K562 (cell line): ENCODE results near the gene TMEM222. TPM values are rescaled to one million over a fixed set of nuclear protein-coding genes. Genes with fewer than 3 reads are reported as not detected.

ENCODE experiments used
- AFF1 ChIP-seq, 2 experiments: fragments of 450-650 bp; IDR thresholded peaks; 2 replicates each; pipeline ENCODE4 v1.6.1; 2018; ENCODE audit warnings: mild to moderate bottlenecking in 2 of 2, low read depth in 1 of 2; ENCODE audit not compliant: partially characterized antibody in 2 of 2
- ATF1 ChIP-seq, 2 experiments: fragments of 450-650 bp in 1 of 2; IDR thresholded peaks; 2 replicates each; pipeline ENCODE4 v1.6.1; 2016; ENCODE audit warnings: missing compliant biosample characterization in 1 of 2, missing genetic modification characterization in 1 of 2
- BCL6 ChIP-seq: fragments of 250-450 bp; sonication (Bioruptor Pico); IDR thresholded peaks from 2 replicates; pipeline ENCODE4 v1.4.0; 2020
- CHD7 ChIP-seq: fragments of 200-600 bp; sonication (generic); IDR thresholded peaks from one replicate; pipeline ENCODE4 v1.6.1; 2012; ENCODE audit warnings: mild to moderate bottlenecking, low read depth, low read length, inconsistent platforms
- EHMT2 ChIP-seq: fragments of 450-650 bp; IDR thresholded peaks from 2 replicates; pipeline ENCODE4 v1.6.1; 2018; ENCODE audit warnings: antibody characterized with exemption
- HDAC2 ChIP-seq: fragments of 450-650 bp; IDR thresholded peaks from 2 replicates; pipeline ENCODE4 v1.6.1; 2016; ENCODE audit warnings: mild to moderate bottlenecking
- HEY1 ChIP-seq: fragments of 250-450 bp; sonication (Bioruptor Pico); IDR thresholded peaks from 2 replicates; pipeline ENCODE4 v1.5.0; 2020; ENCODE audit warnings: mild to moderate bottlenecking, moderate library complexity, borderline replicate concordance
- NONO ChIP-seq, 2 experiments: fragments of 200-400 bp in 1 of 2; fragments of 450-650 bp in 1 of 2; formaldehyde crosslinking in 1 of 2; IDR thresholded peaks; 2 replicates each; pipeline ENCODE4 v1.6.1; 2017; ENCODE audit warnings: low read depth in 2 of 2, mild to moderate bottlenecking in 2 of 2, moderate library complexity in 2 of 2, low read length in 1 of 2
- ZBTB12 ChIP-seq: fragments of 250-450 bp; sonication (Bioruptor Pico); IDR thresholded peaks from 2 replicates; pipeline ENCODE4 v1.4.0; 2020
- ZNF239 ChIP-seq: fragments of 250-450 bp; sonication (Bioruptor Pico); IDR thresholded peaks from 2 replicates; pipeline ENCODE4 v1.4.0; 2020; ENCODE audit warnings: mild to moderate bottlenecking
- polyA plus RNA-seq, 8 experiments: library from polyadenylated mRNA; depleted of rRNA in 4 of 8; stranded (reverse) in 5 of 8; unstranded in 3 of 8; fragments of >200 nt; fragmentation: Nextera tagmentation in 2 of 8; fragmentation: Illumina TruSeq in 1 of 8; extraction: Ambion mirVana in 2 of 8; extraction: Trizol in 1 of 8; gene quantifications; 2 replicates each; pipeline versions ENCODE4 v1.2.1 to v1.2.3, GENCODE V29; 2011 to 2014; ENCODE audit warnings: inconsistent platforms in 1 of 8, missing spikeins in 1 of 8
- total RNA-seq, 7 experiments: library from RNA; depleted of rRNA in 6 of 7; stranded (reverse); fragments of >200 nt in 6 of 7; fragmentation: Illumina TruSeq in 2 of 7; extraction: Trizol in 2 of 7; gene quantifications; 2 replicates each; pipeline versions ENCODE4 v1.2.1 to v1.2.3, GENCODE V29; 2011 to 2021; ENCODE audit warnings: low replicate concordance in 1 of 7

The TMEM222 gene
- total and polyA plus RNA-seq, 9 of the 15 experiments (the other 6 are each of a cell fraction or from before 2014, with no cell fraction given) = 6.9 to 48.0 (median 32.8) TPM

- TF ChIP-seq ATF1 (CRISPR knock-in tag; IDR thresholded peaks at IDR 0.05) (no peak), ATF1 (tag; IDR thresholded peaks at IDR 0.05) (peak; percentile 20; the same call in 1 of the 2 replicates), HDAC2 (no peak), ZBTB12 (CRISPR knock-in tag) (no peak), HEY1 (CRISPR knock-in tag) (no peak), BCL6 (CRISPR knock-in tag) (no peak), CHD7 (no peak), NONO (IDR thresholded peaks at IDR 0.05; ENCODE audit: low read depth in 2 of 2, low read length in 1 of 2) (peak in 1 of 2 experiments; percentile 46; a peak in 1 of 4 replicates), ZNF239 (CRISPR knock-in tag) (no peak), EHMT2 (no peak), AFF1 (IDR thresholded peaks at IDR 0.05; ENCODE audit: low read depth in 1 of 2, partially characterized antibody in 2 of 2) (no peak)
Measured at GRCh38 chr1:27350663-27351540, 28.9 kb downstream of the TMEM222 start (continued).
